Upper lobe of right lung (tissue), 1 donor: Measurements from ENCODE around the gene CRIP1. TPM values are rescaled to one million over a fixed set of nuclear protein-coding genes. Genes with fewer than 3 reads are reported as not detected.
A peak's percentile ranks its signal among the peaks of the same experiment; 100 is the strongest.

Experiments used
- ATAC-seq: fragments of 200-7000 bp; cut with Tn5 transposase; one replicate; pipeline ENCODE4 v1.9.1; 2020; ENCODE audit warnings: mild to moderate bottlenecking, moderate library complexity
- DNase-seq: peaks from one replicate; pipeline ENCODE4 v3.0.0-alpha.2; 2020
- H3K27ac ChIP-seq: fragments of 200-600 bp; one replicate; pipeline ENCODE4 v1.8.0; 2022
- H3K27me3 ChIP-seq: fragments of 200-600 bp; one replicate; pipeline ENCODE4 v1.8.0; 2022; ENCODE audit warnings: mild to moderate bottlenecking
- H3K36me3 ChIP-seq: fragments of 200-600 bp; one replicate; pipeline ENCODE4 v1.8.0; 2022
- H3K4me1 ChIP-seq: fragments of 200-600 bp; one replicate; pipeline ENCODE4 v1.8.0; 2022
- H3K4me3 ChIP-seq: fragments of 200-600 bp; one replicate; pipeline ENCODE4 v1.8.0; 2022; ENCODE audit warnings: mild to moderate bottlenecking
- H3K9me3 ChIP-seq: fragments of 200-600 bp; one replicate; pipeline ENCODE4 v1.8.0; 2022
- intact Hi-C: fragments of 100-400 bp; cut with DNase I; formaldehyde crosslinking; loops from one replicate; pipeline ENCODE4 v1.11.0; 2022
- total RNA-seq: library from RNA; stranded (reverse); fragmentation: NEBNext Ultra II Directional; extraction: Animal tissue kit (Norgen Biotek cat#: 25700); gene quantifications from one replicate; pipeline ENCODE4 v1.2.1, GENCODE V29; 2021
- TF ChIP-seq, protein P1 (sequence below): fragments of 200-600 bp; IDR thresholded peaks from one replicate; pipeline ENCODE4 v1.8.0; 2022; ENCODE audit warnings: antibody characterized with exemption
- donor health status: DM: no; HTN: yes; CAD: no; lungs with severe emphysema.

Gene CRIP1
- total RNA-seq, 1 donor from 2014 or later: 96.2 TPM

DNA sequence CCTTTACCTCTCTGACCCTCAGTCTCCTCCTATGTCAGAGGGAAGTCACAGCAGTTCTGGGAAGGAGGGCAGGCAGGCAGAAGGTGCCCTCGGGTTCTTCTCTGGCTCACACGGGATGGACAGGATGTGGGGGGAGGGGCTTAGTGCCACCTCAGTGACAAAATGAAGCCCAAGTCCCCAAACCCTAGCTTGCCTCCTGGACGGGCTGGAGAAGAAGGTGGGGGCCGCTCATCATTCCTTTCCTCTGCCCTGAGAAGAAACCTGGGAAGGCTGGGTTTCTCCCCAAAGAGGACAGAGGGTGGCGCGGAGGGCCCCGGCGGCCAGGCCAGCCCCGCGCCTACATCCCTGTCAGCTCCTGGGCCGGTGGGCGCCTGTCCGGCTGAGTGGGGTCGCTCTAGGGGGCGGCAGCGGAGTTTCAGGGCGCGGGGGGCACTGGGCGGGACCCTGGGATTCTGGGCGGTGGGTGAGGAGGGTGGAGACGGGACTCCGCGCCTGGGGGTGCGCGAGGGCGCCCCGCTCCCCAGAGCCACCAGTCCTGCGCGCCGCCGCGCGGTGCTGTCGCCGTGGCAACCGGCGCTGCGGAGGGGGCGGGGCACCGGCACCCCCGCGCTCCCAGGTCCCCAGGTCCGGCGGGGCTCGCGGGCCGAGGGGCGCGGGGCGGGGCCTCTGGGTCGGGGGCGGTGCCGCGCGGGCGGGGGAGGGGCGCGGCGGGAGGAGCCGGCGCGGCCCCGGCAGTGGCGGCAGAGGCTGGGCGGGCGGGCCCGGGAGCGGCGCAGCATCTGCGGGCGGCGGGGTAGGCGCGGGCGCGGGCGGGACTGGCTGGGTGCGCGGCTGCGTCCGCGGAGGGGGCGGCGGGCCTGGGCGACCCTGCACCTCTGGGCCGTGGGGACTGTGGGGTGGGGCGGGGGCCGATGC lies 39.4 kb downstream of the CRIP1 start, which contains the start of gene TMEM121:
Gene TMEM121 (plus strand): TSS at position 723 of the 915 bp plus-strand sequence. CDS start 2,252 bp downstream, outside the sequence.
- H3K27ac ChIP-seq: no peak within 1 kb of the TSS
- no peaks in the 10 kb centered on the region for H3K36me3 ChIP-seq
- ATAC-seq: no peak
- H3K4me3 ChIP-seq: peak within 1 kb of the TSS; percentile 64
- H3K27me3 ChIP-seq: peaks cover 12% of the 10 kb centered on the region
- no peaks in the 10 kb centered on the region for H3K9me3 ChIP-seq
- TF ChIP-seq, protein P1, sequence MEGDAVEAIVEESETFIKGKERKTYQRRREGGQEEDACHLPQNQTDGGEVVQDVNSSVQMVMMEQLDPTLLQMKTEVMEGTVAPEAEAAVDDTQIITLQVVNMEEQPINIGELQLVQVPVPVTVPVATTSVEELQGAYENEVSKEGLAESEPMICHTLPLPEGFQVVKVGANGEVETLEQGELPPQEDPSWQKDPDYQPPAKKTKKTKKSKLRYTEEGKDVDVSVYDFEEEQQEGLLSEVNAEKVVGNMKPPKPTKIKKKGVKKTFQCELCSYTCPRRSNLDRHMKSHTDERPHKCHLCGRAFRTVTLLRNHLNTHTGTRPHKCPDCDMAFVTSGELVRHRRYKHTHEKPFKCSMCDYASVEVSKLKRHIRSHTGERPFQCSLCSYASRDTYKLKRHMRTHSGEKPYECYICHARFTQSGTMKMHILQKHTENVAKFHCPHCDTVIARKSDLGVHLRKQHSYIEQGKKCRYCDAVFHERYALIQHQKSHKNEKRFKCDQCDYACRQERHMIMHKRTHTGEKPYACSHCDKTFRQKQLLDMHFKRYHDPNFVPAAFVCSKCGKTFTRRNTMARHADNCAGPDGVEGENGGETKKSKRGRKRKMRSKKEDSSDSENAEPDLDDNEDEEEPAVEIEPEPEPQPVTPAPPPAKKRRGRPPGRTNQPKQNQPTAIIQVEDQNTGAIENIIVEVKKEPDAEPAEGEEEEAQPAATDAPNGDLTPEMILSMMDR: no peak
- peaks cover 28% of the 10 kb centered on the region for H3K4me1 ChIP-seq
- intact Hi-C loops: no loop called here
- peak; percentile 59 for DNase-seq

DNA sequence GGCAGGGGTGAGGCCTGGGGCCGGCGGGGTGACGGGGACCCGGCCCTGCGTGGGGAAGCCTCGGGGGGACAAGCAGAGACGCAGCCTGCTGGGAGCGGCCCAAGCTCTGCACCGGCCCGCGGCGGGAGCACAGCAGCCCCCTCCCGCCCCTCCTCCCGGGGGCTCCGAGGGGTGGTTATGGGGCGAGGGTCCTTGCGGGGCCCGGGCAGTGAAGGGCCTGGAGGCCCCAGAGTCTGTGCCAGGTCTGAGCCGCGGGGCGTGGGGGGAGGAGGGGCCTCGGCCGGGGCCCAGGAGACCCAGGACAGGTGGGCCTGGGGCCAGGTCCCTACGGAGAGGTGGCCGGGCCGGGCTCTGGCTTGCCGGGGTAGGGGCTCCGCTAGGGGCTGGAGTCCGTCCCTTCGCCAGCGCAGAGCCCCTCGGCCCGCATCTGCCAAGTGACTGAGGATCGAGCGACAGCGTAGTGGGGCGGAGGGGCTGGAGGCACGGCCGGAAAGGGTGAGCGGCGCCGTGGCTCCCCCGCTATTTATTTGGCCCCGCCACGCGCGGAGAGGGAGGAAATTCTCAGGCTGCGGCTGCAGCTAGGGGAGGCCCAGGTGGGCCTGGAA lies 40.2 kb downstream of the CRIP1 start:
- TF ChIP-seq, protein P1: no peak
- no peaks in the 10 kb centered on the region for H3K36me3 ChIP-seq
- H3K9me3 ChIP-seq: no peaks in the 10 kb centered on the region
- H3K27ac ChIP-seq: no peak overlapping the region
- H3K4me3 ChIP-seq: peak overlapping the region; percentile 64
- intact Hi-C loops: no loop called here
- H3K27me3 ChIP-seq: peaks cover 12% of the 10 kb centered on the region
- ATAC-seq (no peak), DNase-seq (peak; percentile 64)
- H3K4me1 ChIP-seq: peaks cover 28% of the 10 kb centered on the region

DNA sequence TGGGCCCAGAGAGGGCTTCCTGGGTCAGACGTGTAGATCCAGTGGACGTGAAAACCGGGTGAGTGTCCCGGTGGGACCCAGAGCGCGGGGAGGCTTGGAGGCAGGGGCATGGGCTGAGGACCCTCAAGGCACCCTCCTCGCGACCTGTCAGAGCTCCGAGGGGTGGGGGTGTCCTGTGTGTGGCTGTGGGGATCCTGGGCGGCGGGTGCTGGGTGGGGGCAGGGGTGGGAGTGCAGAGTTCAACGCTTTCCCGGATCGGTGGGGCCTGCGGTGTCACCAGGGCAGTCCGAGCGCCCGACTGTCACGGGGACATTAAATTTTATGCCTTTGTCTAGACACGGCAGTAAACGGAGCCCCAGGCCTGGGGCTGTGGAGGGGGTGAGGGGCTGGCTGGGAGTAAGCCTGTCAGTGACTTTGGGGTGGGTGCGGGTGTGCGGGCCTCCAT lies 40.7 kb downstream of the CRIP1 start:
- Histone ChIP-seq H3K4me3 (peak overlapping the region; percentile 64), H3K27ac (no peak overlapping the region), H3K4me1 (peaks cover 28% of the 10 kb centered on the region), H3K9me3 (no peaks in the 10 kb centered on the region), H3K36me3 (no peaks in the 10 kb centered on the region), H3K27me3 (peaks cover 12% of the 10 kb centered on the region)
- TF ChIP-seq, protein P1: no peak
- ATAC-seq (no peak), DNase-seq (peak; percentile 63)
- intact Hi-C loops: no loop called here

DNA sequence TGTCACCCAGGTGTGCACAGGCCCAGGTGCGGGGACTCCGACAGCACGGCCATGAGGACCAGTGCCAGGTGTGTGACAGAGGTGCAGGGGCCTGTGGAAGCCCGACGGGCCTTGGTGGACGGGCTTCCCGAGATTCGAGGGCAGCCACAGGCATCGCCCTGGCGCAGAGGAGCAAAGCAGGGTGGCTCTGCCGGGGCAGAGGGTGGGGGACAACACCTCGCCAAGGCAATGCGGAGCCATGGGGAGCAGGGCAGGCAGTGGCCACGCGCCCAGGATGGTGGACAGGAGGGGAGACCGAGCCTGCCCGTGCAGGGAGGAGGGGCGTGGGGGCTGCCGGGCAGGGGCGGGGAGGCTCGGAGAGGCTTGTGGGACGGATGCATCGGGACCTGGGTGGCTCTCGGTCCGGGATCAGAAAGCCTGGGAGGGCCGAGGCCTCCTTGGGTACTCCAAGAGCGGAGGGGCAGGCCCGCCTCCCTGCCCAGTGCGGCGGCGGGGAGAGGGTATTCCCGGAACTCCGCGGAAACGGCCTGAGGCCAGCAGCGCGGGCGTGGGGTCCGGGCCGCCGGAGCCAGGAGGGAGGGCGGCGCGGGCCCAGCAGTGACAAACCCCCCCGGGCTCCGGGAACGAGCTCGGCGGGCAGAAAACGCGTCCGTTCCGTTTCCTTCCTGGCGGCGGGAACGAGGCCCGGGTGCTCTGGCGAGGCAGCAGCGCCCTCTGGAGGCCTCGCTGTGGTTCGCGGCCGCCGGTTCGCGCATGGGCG lies 41.3 kb downstream of the CRIP1 start:
- peaks cover 28% of the 10 kb centered on the region for H3K4me1 ChIP-seq
- H3K27ac ChIP-seq: peak overlapping the region; percentile 53
- DNase-seq (peak; percentile 88), ATAC-seq (peak; percentile 89)
- H3K27me3 ChIP-seq: peaks cover 12% of the 10 kb centered on the region
- intact Hi-C loops: no loop called here
- peak overlapping the region; percentile 64 for H3K4me3 ChIP-seq
- no peaks in the 10 kb centered on the region for H3K36me3 ChIP-seq
- TF ChIP-seq, protein P1: peak; percentile 85
- H3K9me3 ChIP-seq: no peaks in the 10 kb centered on the region

DNA sequence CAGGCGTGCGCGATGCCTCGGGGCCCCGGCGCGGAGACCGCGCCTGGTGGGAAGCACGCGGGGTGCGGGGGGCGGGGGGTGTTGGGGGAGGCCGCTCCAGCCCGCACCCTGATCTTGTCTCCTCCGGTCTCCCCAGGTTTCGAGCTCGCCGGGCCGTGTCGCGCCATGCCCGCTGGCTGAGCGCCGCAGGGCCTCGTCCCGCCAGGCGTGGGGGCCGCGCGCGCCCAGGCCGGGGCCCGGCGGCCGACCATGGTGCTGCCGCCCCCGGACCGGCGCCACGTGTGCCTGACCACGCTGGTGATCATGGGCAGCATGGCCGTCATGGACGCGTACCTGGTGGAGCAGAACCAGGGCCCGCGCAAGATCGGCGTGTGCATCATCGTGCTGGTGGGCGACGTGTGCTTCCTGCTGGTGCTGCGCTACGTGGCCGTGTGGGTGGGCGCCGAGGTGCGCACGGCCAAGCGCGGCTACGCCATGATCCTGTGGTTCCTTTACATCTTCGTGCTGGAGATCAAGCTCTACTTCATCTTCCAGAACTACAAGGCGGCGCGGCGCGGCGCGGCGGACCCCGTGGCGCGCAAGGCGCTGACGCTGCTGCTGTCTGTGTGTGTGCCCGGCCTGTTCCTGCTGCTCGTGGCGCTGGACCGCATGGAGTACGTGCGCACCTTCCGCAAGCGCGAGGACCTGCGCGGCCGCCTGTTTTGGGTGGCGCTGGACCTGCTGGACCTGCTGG lies 42.1 kb downstream of the CRIP1 start:
- Histone ChIP-seq H3K27ac (no peak overlapping the region), H3K9me3 (no peaks in the 10 kb centered on the region), H3K36me3 (no peaks in the 10 kb centered on the region), H3K4me1 (peaks cover 28% of the 10 kb centered on the region), H3K4me3 (peak overlapping the region; percentile 64), H3K27me3 (peaks cover 12% of the 10 kb centered on the region)
- TF ChIP-seq, protein P1: no peak
- intact Hi-C loops: no loop called here
- ATAC-seq (peak; percentile 0), DNase-seq (peak; percentile 66)
